HPDE6-E6E7 (cell line): ENCODE measurements around the gene VPS4B.
"Not testable (repeated sequence)": the region's sequence is repeated elsewhere in the genome, so short reads cannot be mapped to it uniquely, and the experiment has no call there.

Experiments used
- DNase-seq: peaks from one replicate; pipeline ENCODE4 v3.0.0; 2011; ENCODE audit warnings: missing footprints; ENCODE audit errors: extremely low spot score

The VPS4B gene

GRCh38 chr18:63422087-63422863 lies at the start of gene VPS4B:
VPS4B (minus strand) TSS chr18:63422476; CDS start chr18:63422259, 217 bp downstream.
- peak; percentile 93 for DNase-seq

- DNase-seq = no peak
Measured at GRCh38 chr18:63470751-63471150, 48.5 kb upstream of the VPS4B start.

GRCh38 chr18:63468575-63468974 lies 46.3 kb upstream of the VPS4B start:
- DNase-seq = no peak

GRCh38 chr18:63467699-63468098 lies 45.4 kb upstream of the VPS4B start:
- no peak for DNase-seq

- no peak for DNase-seq
Measured at GRCh38 chr18:63465059-63465458, 42.8 kb upstream of the VPS4B start.

- no peak for DNase-seq
Measured at GRCh38 chr18:63464434-63464833, 42.2 kb upstream of the VPS4B start.

GRCh38 chr18:63460414-63460813 lies 38.1 kb upstream of the VPS4B start:
- DNase-seq = no peak

GRCh38 chr18:63457977-63458376 lies 35.7 kb upstream of the VPS4B start:
- no peak for DNase-seq

GRCh38 chr18:63454497-63454896 lies 32.2 kb upstream of the VPS4B start:
- DNase-seq = peak; percentile 87

- not testable (repeated sequence) for DNase-seq
Measured at GRCh38 chr18:63452751-63453150, 30.5 kb upstream of the VPS4B start.

GRCh38 chr18:63451799-63452660 lies 29.8 kb upstream of the VPS4B start:
- DNase-seq = no peak

GRCh38 chr18:63449426-63449825 lies 27.1 kb upstream of the VPS4B start:
- no peak for DNase-seq

GRCh38 chr18:63447066-63447465 lies 24.8 kb upstream of the VPS4B start:
- no peak for DNase-seq

- DNase-seq = no peak
Measured at GRCh38 chr18:63446266-63446665, 24.0 kb upstream of the VPS4B start.

GRCh38 chr18:63445037-63445436 lies 22.8 kb upstream of the VPS4B start:
- DNase-seq = no peak

GRCh38 chr18:63444580-63444979 lies 22.3 kb upstream of the VPS4B start:
- DNase-seq = peak; percentile 77

- DNase-seq = no peak
Measured at GRCh38 chr18:63443829-63444228, 21.6 kb upstream of the VPS4B start.

- DNase-seq = no peak
Measured at GRCh38 chr18:63440881-63441280, 18.6 kb upstream of the VPS4B start.

- no peak for DNase-seq
Measured at GRCh38 chr18:63440219-63440618, 17.9 kb upstream of the VPS4B start.

- peak; percentile 52 for DNase-seq
Measured at GRCh38 chr18:63439334-63439733, 17.1 kb upstream of the VPS4B start.

- DNase-seq = no peak
Measured at GRCh38 chr18:63438181-63438580, 15.9 kb upstream of the VPS4B start.

- DNase-seq = no peak
Measured at GRCh38 chr18:63433334-63433866, 11.1 kb upstream of the VPS4B start.

GRCh38 chr18:63431180-63431579 lies 8.9 kb upstream of the VPS4B start:
- no peak for DNase-seq
